HepG2 (cell line): ENCODE data around the gene PCP4L1. TPM values are rescaled to one million over a fixed set of nuclear protein-coding genes. Genes with fewer than 3 reads are reported as not detected.

Experiments used
- CCAR2 ChIP-seq: fragments of 200-400 bp; formaldehyde crosslinking; optimal IDR thresholded peaks from 2 replicates; pipeline ENCODE3; 2018; ENCODE audit warnings: low read depth, mild to moderate bottlenecking, low read length, moderate library complexity
- ELF4 ChIP-seq: sonication (generic); formaldehyde crosslinking; IDR thresholded peaks from 2 replicates; pipeline ENCODE4 v1.5.0; 2020; ENCODE audit warnings: missing genetic modification reagents, mild to moderate bottlenecking, moderate library complexity, borderline replicate concordance
- JUND ChIP-seq: sonication (generic); formaldehyde crosslinking; IDR thresholded peaks from 2 replicates; pipeline ENCODE4 v1.8.0; 2022; ENCODE audit warnings: mild to moderate bottlenecking, missing genetic modification reagents
- NONO ChIP-seq, 2 experiments: fragments of 450-650 bp in 1 of 2; sonication (generic) in 1 of 2; formaldehyde crosslinking in 1 of 2; IDR thresholded peaks in 1 of 2; conservative IDR thresholded peaks in 1 of 2; 2 replicates each; pipeline versions ENCODE4 v1.6.1 to v1.8.0; 2017 to 2022; ENCODE audit warnings: mild to moderate bottlenecking in 1 of 2, missing genetic modification reagents in 1 of 2, moderate library complexity in 1 of 2
- XBP1 ChIP-seq: sonication (generic); formaldehyde crosslinking; IDR thresholded peaks from 2 replicates; pipeline ENCODE4 v1.5.0; 2020; ENCODE audit warnings: missing genetic modification reagents
- ZBTB7B ChIP-seq: sonication (generic); formaldehyde crosslinking; IDR thresholded peaks from 2 replicates; pipeline ENCODE4 v1.4.0; 2020; ENCODE audit warnings: missing genetic modification reagents
- ZNF10 ChIP-seq: sonication (generic); formaldehyde crosslinking; IDR thresholded peaks from 2 replicates; pipeline ENCODE4 v1.4.0; 2020; ENCODE audit warnings: mild to moderate bottlenecking, low read depth, missing genetic modification reagents, borderline replicate concordance
- ZNF282 ChIP-seq: fragments of 450-650 bp; IDR thresholded peaks from 2 replicates; pipeline ENCODE4 v1.6.1; 2018; ENCODE audit not compliant: partially characterized antibody
- ZNF33B ChIP-seq: sonication (generic); formaldehyde crosslinking; IDR thresholded peaks from 2 replicates; pipeline ENCODE4 v1.5.1; 2020; ENCODE audit warnings: mild to moderate bottlenecking, missing genetic modification reagents
- ZNF703 ChIP-seq: sonication (generic); formaldehyde crosslinking; IDR thresholded peaks from 2 replicates; pipeline ENCODE4 v1.5.1; 2020; ENCODE audit warnings: missing genetic modification reagents, mild to moderate bottlenecking, moderate library complexity, borderline replicate concordance
- ZNF883 ChIP-seq: sonication (generic); formaldehyde crosslinking; IDR thresholded peaks from 2 replicates; pipeline ENCODE4 v1.5.1; 2020; ENCODE audit warnings: mild to moderate bottlenecking, missing genetic modification reagents; ENCODE audit errors: not compliant biosample characterization
- polyA plus RNA-seq, 8 experiments: library from polyadenylated mRNA; depleted of rRNA in 3 of 8; stranded (reverse) in 7 of 8; unstranded in 1 of 8; fragments of >200 nt; fragmentation: Illumina TruSeq in 4 of 8; extraction: Trizol in 4 of 8; gene quantifications; 2 replicates each; pipeline versions ENCODE4 v1.2.1 to v1.2.3, GENCODE V29; 2011 to 2016; ENCODE audit warnings: low read depth in 4 of 8, missing spikeins in 1 of 8, mixed read lengths in 1 of 8; ENCODE audit not compliant: insufficient read depth in 1 of 8
- total RNA-seq, 5 experiments: library from RNA; depleted of rRNA; stranded (reverse); fragments of >200 nt; fragmentation: Illumina TruSeq; extraction: Trizol; gene quantifications; 2 replicates each; pipeline ENCODE4 v1.2.3, GENCODE V29; 2016; ENCODE audit warnings: low read depth in 1 of 5
- TF ChIP-seq, protein P1 (sequence below): sonication (generic); formaldehyde crosslinking; IDR thresholded peaks from 2 replicates; pipeline ENCODE4 v1.4.0; 2020; ENCODE audit warnings: missing genetic modification reagents, mild to moderate bottlenecking, borderline replicate concordance
- TF ChIP-seq, protein P2 (sequence below): sonication (generic); formaldehyde crosslinking; IDR thresholded peaks from 2 replicates; pipeline ENCODE4 v1.4.0; 2020; ENCODE audit warnings: missing genetic modification reagents
- TF ChIP-seq, protein P3 (sequence below): sonication (generic); formaldehyde crosslinking; IDR thresholded peaks from 2 replicates; pipeline ENCODE4 v1.5.0; 2020; ENCODE audit warnings: missing genetic modification reagents, mild to moderate bottlenecking, borderline replicate concordance
- TF ChIP-seq, protein P4 (sequence below): sonication (generic); formaldehyde crosslinking; IDR thresholded peaks from 2 replicates; pipeline ENCODE4 v1.4.0; 2020; ENCODE audit warnings: mild to moderate bottlenecking, missing genetic modification reagents

Gene PCP4L1
- total and polyA plus RNA-seq, 2 of the 13 experiments (the other 11 are each of a cell fraction or from before 2014, with no cell fraction given) = 0.28 TPM; not detected in 1

DNA sequence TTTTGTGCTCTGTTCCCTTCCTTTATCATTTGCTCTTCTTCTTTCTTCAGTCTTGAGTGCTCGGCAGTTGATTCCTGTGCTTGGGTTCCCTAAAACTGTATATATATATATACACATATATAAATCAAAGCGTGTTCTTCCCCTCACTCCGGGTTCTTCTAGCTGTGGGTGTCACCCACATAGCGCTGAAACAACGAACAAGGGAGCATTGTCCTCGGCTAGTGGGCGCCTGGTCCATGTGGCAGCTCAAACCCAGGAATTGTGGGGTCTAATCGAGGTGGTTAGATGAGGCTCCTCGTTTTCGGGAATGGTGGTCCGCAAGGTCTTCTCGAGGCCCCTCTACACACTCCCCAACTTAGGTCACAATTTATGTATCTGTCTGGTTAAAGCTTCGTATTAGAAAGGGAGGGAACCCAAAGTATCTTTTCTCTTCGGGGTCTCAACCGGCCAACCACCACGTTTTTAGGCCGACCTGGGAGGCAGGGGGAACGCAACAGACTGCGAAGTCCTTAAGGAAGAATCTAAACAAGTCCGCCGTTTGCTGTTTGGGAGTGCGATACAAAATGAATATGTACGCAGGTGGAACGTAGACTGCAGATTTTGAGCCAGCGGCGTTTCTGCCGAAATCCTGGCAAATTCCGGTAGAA, 55.1 kb downstream of the PCP4L1 start (continued):
- no peak for TF ChIP-seq CCAR2
- no peak for TF ChIP-seq ZNF282
- TF ChIP-seq, protein P1, sequence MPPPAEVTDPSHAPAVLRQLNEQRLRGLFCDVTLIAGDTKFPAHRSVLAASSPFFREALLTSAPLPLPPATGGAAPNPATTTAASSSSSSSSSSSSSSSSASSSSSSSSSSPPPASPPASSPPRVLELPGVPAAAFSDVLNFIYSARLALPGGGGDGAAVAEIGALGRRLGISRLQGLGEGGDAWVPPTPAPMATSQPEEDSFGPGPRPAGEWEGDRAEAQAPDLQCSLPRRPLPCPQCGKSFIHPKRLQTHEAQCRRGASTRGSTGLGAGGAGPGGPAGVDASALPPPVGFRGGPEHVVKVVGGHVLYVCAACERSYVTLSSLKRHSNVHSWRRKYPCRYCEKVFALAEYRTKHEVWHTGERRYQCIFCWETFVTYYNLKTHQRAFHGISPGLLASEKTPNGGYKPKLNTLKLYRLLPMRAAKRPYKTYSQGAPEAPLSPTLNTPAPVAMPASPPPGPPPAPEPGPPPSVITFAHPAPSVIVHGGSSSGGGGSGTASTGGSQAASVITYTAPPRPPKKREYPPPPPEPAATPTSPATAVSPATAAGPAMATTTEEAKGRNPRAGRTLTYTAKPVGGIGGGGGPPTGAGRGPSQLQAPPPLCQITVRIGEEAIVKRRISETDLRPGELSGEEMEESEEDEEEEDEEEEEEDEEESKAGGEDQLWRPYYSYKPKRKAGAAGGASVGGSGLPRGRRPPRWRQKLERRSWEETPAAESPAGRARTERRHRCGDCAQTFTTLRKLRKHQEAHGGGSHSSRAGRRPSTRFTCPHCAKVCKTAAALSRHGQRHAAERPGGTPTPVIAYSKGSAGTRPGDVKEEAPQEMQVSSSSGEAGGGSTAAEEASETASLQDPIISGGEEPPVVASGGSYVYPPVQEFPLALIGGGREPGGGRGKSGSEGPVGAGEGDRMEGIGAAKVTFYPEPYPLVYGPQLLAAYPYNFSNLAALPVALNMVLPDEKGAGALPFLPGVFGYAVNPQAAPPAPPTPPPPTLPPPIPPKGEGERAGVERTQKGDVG (CRISPR knock-in tag) = no peak
- TF ChIP-seq NONO (IDR thresholded peaks at IDR 0.05) = no peak
- TF ChIP-seq NONO (CRISPR knock-in tag; conservative IDR thresholded peaks at IDR 0.05) = no peak
- TF ChIP-seq, protein P2, sequence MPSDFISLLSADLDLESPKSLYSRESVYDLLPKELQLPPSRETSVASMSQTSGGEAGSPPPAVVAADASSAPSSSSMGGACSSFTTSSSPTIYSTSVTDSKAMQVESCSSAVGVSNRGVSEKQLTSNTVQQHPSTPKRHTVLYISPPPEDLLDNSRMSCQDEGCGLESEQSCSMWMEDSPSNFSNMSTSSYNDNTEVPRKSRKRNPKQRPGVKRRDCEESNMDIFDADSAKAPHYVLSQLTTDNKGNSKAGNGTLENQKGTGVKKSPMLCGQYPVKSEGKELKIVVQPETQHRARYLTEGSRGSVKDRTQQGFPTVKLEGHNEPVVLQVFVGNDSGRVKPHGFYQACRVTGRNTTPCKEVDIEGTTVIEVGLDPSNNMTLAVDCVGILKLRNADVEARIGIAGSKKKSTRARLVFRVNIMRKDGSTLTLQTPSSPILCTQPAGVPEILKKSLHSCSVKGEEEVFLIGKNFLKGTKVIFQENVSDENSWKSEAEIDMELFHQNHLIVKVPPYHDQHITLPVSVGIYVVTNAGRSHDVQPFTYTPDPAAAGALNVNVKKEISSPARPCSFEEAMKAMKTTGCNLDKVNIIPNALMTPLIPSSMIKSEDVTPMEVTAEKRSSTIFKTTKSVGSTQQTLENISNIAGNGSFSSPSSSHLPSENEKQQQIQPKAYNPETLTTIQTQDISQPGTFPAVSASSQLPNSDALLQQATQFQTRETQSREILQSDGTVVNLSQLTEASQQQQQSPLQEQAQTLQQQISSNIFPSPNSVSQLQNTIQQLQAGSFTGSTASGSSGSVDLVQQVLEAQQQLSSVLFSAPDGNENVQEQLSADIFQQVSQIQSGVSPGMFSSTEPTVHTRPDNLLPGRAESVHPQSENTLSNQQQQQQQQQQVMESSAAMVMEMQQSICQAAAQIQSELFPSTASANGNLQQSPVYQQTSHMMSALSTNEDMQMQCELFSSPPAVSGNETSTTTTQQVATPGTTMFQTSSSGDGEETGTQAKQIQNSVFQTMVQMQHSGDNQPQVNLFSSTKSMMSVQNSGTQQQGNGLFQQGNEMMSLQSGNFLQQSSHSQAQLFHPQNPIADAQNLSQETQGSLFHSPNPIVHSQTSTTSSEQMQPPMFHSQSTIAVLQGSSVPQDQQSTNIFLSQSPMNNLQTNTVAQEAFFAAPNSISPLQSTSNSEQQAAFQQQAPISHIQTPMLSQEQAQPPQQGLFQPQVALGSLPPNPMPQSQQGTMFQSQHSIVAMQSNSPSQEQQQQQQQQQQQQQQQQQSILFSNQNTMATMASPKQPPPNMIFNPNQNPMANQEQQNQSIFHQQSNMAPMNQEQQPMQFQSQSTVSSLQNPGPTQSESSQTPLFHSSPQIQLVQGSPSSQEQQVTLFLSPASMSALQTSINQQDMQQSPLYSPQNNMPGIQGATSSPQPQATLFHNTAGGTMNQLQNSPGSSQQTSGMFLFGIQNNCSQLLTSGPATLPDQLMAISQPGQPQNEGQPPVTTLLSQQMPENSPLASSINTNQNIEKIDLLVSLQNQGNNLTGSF = peak; percentile 39; the same call in 1 of the 2 replicates
- no peak for TF ChIP-seq ZNF10 (CRISPR knock-in tag)
- TF ChIP-seq, protein P3, sequence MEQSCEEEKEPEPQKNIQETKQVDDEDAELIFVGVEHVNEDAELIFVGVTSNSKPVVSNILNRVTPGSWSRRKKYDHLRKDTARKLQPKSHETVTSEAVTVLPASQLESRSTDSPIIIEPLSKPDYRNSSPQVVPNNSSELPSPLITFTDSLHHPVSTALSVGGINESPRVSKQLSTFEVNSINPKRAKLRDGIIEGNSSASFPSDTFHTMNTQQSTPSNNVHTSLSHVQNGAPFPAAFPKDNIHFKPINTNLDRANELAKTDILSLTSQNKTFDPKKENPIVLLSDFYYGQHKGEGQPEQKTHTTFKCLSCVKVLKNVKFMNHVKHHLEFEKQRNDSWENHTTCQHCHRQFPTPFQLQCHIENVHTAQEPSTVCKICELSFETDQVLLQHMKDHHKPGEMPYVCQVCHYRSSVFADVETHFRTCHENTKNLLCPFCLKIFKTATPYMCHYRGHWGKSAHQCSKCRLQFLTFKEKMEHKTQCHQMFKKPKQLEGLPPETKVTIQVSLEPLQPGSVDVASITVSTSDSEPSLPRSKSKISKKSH (CRISPR knock-in tag) = peak; percentile 34; the same call in 1 of the 2 replicates
- TF ChIP-seq ZNF33B (CRISPR knock-in tag) = no peak
- TF ChIP-seq JUND (CRISPR knock-in tag) = no peak
- TF ChIP-seq, protein P4, sequence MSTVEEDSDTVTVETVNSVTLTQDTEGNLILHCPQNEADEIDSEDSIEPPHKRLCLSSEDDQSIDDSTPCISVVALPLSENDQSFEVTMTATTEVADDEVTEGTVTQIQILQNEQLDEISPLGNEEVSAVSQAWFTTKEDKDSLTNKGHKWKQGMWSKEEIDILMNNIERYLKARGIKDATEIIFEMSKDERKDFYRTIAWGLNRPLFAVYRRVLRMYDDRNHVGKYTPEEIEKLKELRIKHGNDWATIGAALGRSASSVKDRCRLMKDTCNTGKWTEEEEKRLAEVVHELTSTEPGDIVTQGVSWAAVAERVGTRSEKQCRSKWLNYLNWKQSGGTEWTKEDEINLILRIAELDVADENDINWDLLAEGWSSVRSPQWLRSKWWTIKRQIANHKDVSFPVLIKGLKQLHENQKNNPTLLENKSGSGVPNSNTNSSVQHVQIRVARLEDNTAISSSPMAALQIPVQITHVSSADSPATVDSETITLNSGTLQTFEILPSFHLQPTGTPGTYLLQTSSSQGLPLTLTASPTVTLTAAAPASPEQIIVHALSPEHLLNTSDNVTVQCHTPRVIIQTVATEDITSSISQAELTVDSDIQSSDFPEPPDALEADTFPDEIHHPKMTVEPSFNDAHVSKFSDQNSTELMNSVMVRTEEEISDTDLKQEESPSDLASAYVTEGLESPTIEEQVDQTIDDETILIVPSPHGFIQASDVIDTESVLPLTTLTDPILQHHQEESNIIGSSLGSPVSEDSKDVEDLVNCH (CRISPR knock-in tag) = no peak
- TF ChIP-seq ZNF883 (CRISPR knock-in tag) = no peak
- TF ChIP-seq ZBTB7B (CRISPR knock-in tag) = no peak
- 0 out of 2 replicates have a peak, but pooled peaks have one; percentile 56 for TF ChIP-seq ZNF703
- 0 out of 2 replicates have a peak, but pooled peaks have one; percentile 54 for TF ChIP-seq ELF4 (CRISPR knock-in tag)
- TF ChIP-seq XBP1 (CRISPR knock-in tag) = no peak
